GM15510 (cell line): ENCODE results near the gene P2RY1.

Experiments used
- POLR2A ChIP-seq: IDR thresholded peaks from 3 replicates; pipeline ENCODE4 v1.6.1; 2011; ENCODE audit warnings: borderline replicate concordance; ENCODE audit not compliant: insufficient read length; ENCODE audit errors: extremely low read depth

The P2RY1 gene, protein sequence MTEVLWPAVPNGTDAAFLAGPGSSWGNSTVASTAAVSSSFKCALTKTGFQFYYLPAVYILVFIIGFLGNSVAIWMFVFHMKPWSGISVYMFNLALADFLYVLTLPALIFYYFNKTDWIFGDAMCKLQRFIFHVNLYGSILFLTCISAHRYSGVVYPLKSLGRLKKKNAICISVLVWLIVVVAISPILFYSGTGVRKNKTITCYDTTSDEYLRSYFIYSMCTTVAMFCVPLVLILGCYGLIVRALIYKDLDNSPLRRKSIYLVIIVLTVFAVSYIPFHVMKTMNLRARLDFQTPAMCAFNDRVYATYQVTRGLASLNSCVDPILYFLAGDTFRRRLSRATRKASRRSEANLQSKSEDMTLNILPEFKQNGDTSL

DNA sequence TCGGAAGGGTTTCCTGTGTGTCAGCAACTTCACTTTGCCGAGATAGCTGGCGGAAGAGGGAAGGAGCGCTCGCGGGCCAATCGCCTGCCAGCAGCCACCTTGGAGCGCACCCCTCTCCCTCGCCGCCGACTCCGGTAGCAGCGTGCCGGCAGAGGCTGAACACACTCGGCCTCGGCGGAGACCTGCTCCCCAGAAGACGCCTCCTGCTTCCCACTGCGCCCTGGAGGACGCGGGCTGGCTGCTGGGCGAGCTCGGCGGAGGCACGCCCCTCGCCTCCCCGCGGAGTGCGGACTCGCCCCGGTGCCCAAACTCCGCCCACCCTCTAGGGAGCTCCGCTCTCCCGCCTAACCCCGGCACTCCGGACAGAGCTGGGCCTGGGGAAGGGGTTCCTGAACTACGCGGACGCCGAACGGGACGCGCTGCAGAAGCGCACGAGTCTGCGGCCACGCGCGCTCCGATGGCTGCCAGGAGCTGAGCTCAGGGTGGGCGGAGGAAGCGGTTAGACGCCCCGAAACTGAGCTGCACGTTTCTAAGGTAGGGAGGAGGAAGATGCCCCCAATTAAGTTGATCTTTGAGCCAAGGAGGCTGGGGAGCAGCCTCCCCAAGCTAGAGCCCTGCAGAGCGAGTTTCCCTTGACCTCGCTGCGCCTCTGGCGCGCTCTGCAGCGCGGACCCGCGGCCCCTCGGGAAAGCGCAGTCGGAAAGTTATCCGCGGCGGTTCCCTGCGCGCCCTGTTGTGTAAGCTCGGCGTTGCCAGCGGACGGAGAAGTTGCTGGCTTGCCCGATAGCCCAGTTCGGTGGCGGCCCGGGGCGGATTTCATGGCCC, at the start of gene P2RY1:
Gene P2RY1 (plus strand): TSS at position 356 of the 825 bp plus-strand sequence. CDS start 652 bp downstream, outside the sequence.
- TF ChIP-seq POLR2A: peak; percentile 70

- no peak for TF ChIP-seq POLR2A
Observed at GRCh38 chr3:152786977-152787681, 47.8 kb upstream of the P2RY1 start.

DNA sequence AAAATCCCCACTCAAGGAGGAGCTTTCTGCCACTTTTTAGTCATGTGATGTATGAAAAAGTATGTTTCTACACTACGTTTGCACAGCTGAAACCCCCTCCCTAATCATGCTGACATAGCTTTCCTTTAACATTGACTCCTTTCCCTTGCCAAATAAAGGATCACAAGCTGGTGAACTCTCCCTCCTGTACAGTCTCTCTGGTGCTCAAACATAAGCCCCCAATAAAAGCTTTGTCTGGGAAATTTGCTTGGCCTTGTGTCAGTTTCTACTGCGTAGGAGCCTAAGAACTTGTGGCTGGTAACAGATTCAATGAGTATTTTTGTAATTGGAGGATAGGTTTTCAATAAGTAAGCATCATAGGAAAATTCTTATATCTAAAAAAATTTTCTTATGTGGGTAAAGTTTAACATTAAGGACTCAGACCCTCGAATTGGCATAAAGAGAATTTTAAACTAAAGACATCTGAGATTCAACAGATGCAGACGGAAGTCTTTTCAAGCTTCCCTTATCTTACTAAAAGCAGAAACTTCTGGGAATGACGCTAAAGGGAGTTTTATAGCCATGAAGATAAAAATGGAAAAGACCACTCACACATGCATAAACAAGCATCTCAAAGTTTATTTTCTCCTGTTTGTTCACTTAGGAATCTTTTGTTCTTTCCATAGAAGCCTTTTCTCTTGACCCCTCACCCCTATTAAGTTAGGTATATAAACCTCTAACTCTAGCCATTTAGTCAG, 44.1 kb upstream of the P2RY1 start:
- TF ChIP-seq POLR2A: no peak

DNA sequence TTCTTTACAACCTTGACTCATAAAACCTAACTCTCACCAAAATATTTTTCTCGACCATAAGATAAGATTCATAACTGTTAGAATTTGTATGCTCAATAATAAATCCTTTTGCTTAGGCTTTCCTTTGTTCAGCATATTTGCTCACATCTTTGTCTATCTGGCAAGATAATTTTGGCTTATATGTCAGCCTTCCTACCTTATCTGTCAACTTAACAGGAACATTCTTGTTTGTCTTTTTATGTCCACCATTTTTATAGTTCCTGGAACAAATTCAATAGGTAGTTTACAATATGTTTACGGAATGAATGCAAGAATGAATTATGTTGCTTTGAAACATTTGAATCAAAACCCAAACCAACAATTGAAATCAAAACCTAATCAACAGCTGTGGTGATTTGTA, 41.0 kb upstream of the P2RY1 start:
- no peak for TF ChIP-seq POLR2A

- no peak for TF ChIP-seq POLR2A
Observed at GRCh38 chr3:152797751-152798432, 37.0 kb upstream of the P2RY1 start.

GRCh38 chr3:152811974-152812760, 22.8 kb upstream of the P2RY1 start:
- no peak for TF ChIP-seq POLR2A

DNA sequence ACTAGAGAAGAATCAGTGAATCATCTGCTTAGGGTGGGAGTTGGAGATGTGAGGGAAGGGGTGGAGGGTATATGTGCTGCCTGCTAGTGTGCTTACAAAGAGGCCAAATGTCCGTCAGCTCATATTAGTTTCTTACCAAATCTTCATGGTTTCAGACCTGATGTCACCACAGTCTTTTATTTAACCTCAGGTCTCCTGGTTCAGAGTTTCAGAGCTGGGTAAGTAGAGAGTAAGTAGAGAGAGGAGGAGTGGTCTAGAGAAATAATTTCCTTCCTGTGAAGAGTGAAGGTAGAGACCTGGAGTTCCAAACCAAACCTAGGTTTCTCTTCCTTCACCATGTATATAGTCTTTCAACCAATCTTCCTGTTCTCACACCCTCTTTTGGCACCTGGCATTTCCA, 17.5 kb upstream of the P2RY1 start:
- no peak for TF ChIP-seq POLR2A

DNA sequence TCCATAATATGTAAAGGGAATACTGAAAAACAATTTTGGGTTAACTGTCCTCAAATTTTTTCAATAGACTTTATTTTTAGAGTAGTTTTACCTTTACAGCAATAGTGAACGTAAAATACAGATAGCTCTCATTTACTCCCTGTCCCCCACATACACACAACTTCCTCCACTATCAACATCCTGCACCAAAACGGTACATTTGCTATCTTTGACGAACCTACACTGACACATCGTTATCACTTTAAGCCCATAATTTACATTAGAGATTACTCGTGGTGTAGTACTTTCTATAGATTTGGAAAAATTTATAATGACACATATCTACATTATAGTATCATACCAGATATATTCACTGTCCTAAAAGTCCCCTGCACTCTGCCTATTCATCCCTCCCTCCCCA, 16.9 kb upstream of the P2RY1 start:
- TF ChIP-seq POLR2A: no peak

- no peak for TF ChIP-seq POLR2A
Observed at GRCh38 chr3:152823173-152823572, 11.8 kb upstream of the P2RY1 start.

GRCh38 chr3:152823781-152824180, 11.2 kb upstream of the P2RY1 start:
- no peak for TF ChIP-seq POLR2A

GRCh38 chr3:152825566-152825965, 9.4 kb upstream of the P2RY1 start:
- no peak for TF ChIP-seq POLR2A

DNA sequence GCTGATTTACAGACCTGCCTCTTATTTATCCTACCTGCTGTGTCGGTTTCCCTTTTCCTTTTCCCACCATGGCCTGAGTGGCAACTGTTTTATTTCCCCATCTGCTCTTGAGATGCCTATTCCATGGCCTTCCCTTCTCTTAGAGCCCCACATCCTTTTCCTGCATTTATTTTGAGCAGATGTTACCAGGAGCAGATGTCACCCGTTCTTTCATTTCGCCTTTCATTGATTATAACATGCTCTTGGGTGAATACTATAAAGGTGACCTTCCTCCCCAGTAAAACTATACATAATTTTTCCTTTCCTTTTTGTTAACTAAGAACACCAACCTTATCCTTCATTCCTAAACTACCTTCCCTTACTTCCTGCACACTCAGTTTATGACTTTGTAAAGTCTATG, 8.5 kb upstream of the P2RY1 start:
- TF ChIP-seq POLR2A: no peak

- no peak for TF ChIP-seq POLR2A
Observed at GRCh38 chr3:152827313-152827712, 7.6 kb upstream of the P2RY1 start.

- no peak for TF ChIP-seq POLR2A
Observed at GRCh38 chr3:152828075-152828840, 6.7 kb upstream of the P2RY1 start.
